CD14-positive monocyte (primary cell): ENCODE results near the gene PHRF1. TPM values are rescaled to one million over a fixed set of nuclear protein-coding genes. Genes with fewer than 3 reads are reported as not detected.

Experiments used
- DNase-seq, 3 donors: peaks; one replicate each; pipeline ENCODE4 v3.0.0-alpha.2; 2011 to 2022
- H2AFZ ChIP-seq: 2 replicates; pipeline ENCODE4 v1.6.0; 2012; ENCODE audit warnings: mild to moderate bottlenecking, low read depth, low read length, inconsistent platforms; ENCODE audit not compliant: insufficient read depth, poor library complexity, severe bottlenecking
- H3K27ac ChIP-seq, 2 donors: 1 replicate in 1 of 2; 2 replicates in 1 of 2; pipeline ENCODE4 v1.5.1; 2012 to 2013; ENCODE audit warnings: low read length in 2 of 2, control low read depth in 1 of 2, inconsistent platforms in 1 of 2, low read depth in 1 of 2, mild to moderate bottlenecking in 1 of 2
- H3K27me3 ChIP-seq, 2 donors: one replicate each; pipeline versions ENCODE4 v1.6.0 to v1.6.1; 2011 to 2013; ENCODE audit warnings: low read length in 2 of 2; ENCODE audit not compliant: control insufficient read depth in 2 of 2, insufficient read depth in 2 of 2
- H3K36me3 ChIP-seq, 2 donors: replicated peaks in 1 of 2; 1 replicate in 1 of 2; 2 replicates in 1 of 2; pipeline versions ENCODE4 v1.5.1 to v1.6.1; 2012 to 2013; ENCODE audit warnings: low read length in 2 of 2, control low read depth in 1 of 2, inconsistent platforms in 1 of 2, mild to moderate bottlenecking in 1 of 2; ENCODE audit not compliant: insufficient read depth in 2 of 2, control insufficient read depth in 1 of 2
- H3K4me1 ChIP-seq, 2 donors: 1 replicate in 1 of 2; 2 replicates in 1 of 2; pipeline versions ENCODE4 v1.5.1 to v1.6.1; 2012 to 2013; ENCODE audit warnings: low read length in 2 of 2, control low read depth in 1 of 2, inconsistent platforms in 1 of 2, mild to moderate bottlenecking in 1 of 2, moderate library complexity in 1 of 2; ENCODE audit not compliant: insufficient read depth in 2 of 2, control insufficient read depth in 1 of 2
- H3K4me2 ChIP-seq: replicated peaks from 2 replicates; pipeline ENCODE3; 2012; ENCODE audit warnings: low read length, moderate library complexity, mild to moderate bottlenecking; ENCODE audit not compliant: poor library complexity, severe bottlenecking; ENCODE audit errors: extremely low read depth
- H3K4me3 ChIP-seq, 3 experiments: fragments of 200-600 bp in 1 of 3; sonication (generic) in 1 of 3; replicated peaks in 1 of 3; 1 replicate in 2 of 3; 2 replicates in 1 of 3; pipeline ENCODE4 v1.5.1; 2011 to 2013; ENCODE audit warnings: low read length in 3 of 3, mild to moderate bottlenecking in 3 of 3, control low read depth in 2 of 3, low read depth in 2 of 3, inconsistent platforms in 1 of 3, moderate library complexity in 1 of 3
- H3K79me2 ChIP-seq: 2 replicates; pipeline ENCODE4 v1.6.0; 2012; ENCODE audit warnings: mild to moderate bottlenecking, control low read depth, inconsistent platforms, low read length, moderate library complexity; ENCODE audit not compliant: insufficient read depth
- H3K9ac ChIP-seq: 2 replicates; pipeline ENCODE4 v1.6.0; 2017; ENCODE audit warnings: low read length, mild to moderate bottlenecking; ENCODE audit not compliant: insufficient read depth, poor library complexity, severe bottlenecking
- H3K9me3 ChIP-seq, 2 donors: replicated peaks in 1 of 2; 1 replicate in 1 of 2; 2 replicates in 1 of 2; pipeline versions ENCODE4 v1.5.1 to v1.6.1; 2012 to 2013; ENCODE audit warnings: low read length in 2 of 2, control low read depth in 1 of 2; ENCODE audit not compliant: control insufficient read depth in 1 of 2, insufficient read depth in 1 of 2
- H4K20me1 ChIP-seq: 2 replicates; pipeline ENCODE4 v1.6.0; 2012; ENCODE audit warnings: mild to moderate bottlenecking, low read length, control low read depth, moderate library complexity; ENCODE audit not compliant: insufficient read depth
- H3K27ac Mint-ChIP-seq, 7 donors: one replicate each; pipeline ENCODE4 v1.8.0; 2020; ENCODE audit warnings: mild to moderate bottlenecking in 7 of 7, mixed read lengths in 7 of 7, moderate library complexity in 6 of 7, inconsistent platforms in 2 of 7
- H3K27me3 Mint-ChIP-seq, 3 donors: one replicate each; pipeline ENCODE4 v1.8.0; 2021 to 2022; ENCODE audit warnings: low read depth in 3 of 3, mild to moderate bottlenecking in 3 of 3, mixed read lengths in 3 of 3, moderate library complexity in 3 of 3, inconsistent platforms in 1 of 3
- H3K36me3 Mint-ChIP-seq, 2 donors: one replicate each; pipeline ENCODE4 v1.8.0; 2020; ENCODE audit warnings: mixed read lengths in 2 of 2, inconsistent platforms in 1 of 2, mild to moderate bottlenecking in 1 of 2
- H3K4me1 Mint-ChIP-seq: one replicate; pipeline ENCODE4 v1.8.0; 2020; ENCODE audit warnings: mild to moderate bottlenecking, mixed read lengths
- H3K4me3 Mint-ChIP-seq, 2 donors: one replicate each; pipeline ENCODE4 v1.8.0; 2020; ENCODE audit warnings: mild to moderate bottlenecking in 2 of 2, mixed read lengths in 2 of 2, moderate library complexity in 1 of 2
- H3K9me3 Mint-ChIP-seq, 7 donors: one replicate each; pipeline ENCODE4 v1.8.0; 2020 to 2022; ENCODE audit warnings: mixed read lengths in 7 of 7, mild to moderate bottlenecking in 6 of 7, moderate library complexity in 6 of 7, inconsistent platforms in 2 of 7
- WGBS: methylation state at CpG from one replicate; pipeline ENCODE4 v1.1.5; 2013; ENCODE audit warnings: missing lambda C conversion rate; ENCODE audit not compliant: insufficient coverage; 5-methylcytosine and 5-hydroxymethylcytosine counted together
- intact Hi-C, 2 donors: fragments of 100-400 bp; cut with micrococcal nuclease; formaldehyde crosslinking; loops; one replicate each; pipeline versions ENCODE4 v1.15.0 to v1.15.1; 2023
- polyA plus RNA-seq, 3 donors: library from polyadenylated mRNA; depleted of rRNA in 1 of 3; unstranded in 2 of 3; stranded (reverse) in 1 of 3; fragments of 300-500 nt in 2 of 3; fragments of >200 nt in 1 of 3; fragmentation: Illumina TruSeq in 2 of 3; gene quantifications; 1 replicate in 2 of 3; 2 replicates in 1 of 3; pipeline ENCODE4 v1.2.3, GENCODE V29; 2012 to 2021
- TF ChIP-seq, protein P1 (sequence below): fragments of 200-600 bp; IDR thresholded peaks from one replicate; pipeline ENCODE4 v1.8.0; 2022; ENCODE audit warnings: antibody characterized with exemption, mild to moderate bottlenecking

PHRF1 gene
- polyA plus RNA-seq, 3 donors = 1.3 to 11.1 (median 3.3) TPM

DNA sequence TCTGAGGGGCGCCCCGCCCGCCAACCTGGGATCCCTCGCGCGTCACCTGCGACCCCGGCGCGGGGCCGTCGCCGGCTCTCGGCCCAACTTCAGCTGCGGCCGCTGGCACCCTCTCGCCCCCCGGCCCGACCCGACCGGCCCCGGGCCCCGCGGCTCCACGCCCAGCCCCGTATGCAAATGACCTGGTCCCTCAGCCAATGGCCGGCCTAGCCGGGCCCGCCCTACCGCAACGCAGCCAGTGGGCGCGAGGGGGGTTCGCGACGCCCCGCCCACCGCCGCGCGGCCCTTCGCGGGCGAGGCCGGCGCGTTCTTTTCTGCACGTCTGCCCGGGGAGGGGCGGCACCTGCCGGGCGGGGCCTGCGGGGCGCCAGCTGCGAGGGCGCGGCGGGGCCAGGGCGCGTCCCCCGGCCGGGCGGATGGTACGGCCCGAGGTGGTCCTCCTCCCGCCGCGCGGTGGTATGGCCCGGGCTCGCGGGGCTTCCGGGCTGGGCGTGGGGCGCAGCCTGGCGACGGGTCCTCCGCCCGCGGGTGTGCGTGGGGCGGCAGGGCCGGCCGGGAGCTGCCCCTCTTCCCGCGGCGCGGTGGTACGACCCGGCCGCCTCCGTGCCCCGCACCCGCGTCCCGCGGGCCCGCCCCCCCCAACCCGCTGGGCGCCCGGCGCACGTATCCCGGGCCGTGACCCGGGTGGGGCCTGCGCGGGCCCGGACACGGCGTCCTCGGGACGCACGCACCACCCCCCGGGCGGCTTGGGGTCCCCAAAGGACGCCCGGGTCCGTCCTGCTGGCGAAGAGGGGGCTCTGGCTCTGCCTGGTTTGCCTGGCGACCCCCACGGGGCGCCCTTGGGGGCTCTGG is 7.7 kb upstream of the PHRF1 start:
- peak overlapping the region; percentile 25 to 73 (median 31) for H3K4me3 ChIP-seq
- H3K4me2 ChIP-seq = peak overlapping the region; percentile 89
- intact Hi-C loops = no loop called here
- H3K9ac ChIP-seq = peak overlapping the region; percentile 46
- under 1% methylated on average over 123 of the region's 123 CpGs for WGBS
- peak overlapping the region; percentile 79 to 85 for H3K4me3 Mint-ChIP-seq
- H2AFZ ChIP-seq = peak overlapping the region; percentile 79
- TF ChIP-seq, protein P1, sequence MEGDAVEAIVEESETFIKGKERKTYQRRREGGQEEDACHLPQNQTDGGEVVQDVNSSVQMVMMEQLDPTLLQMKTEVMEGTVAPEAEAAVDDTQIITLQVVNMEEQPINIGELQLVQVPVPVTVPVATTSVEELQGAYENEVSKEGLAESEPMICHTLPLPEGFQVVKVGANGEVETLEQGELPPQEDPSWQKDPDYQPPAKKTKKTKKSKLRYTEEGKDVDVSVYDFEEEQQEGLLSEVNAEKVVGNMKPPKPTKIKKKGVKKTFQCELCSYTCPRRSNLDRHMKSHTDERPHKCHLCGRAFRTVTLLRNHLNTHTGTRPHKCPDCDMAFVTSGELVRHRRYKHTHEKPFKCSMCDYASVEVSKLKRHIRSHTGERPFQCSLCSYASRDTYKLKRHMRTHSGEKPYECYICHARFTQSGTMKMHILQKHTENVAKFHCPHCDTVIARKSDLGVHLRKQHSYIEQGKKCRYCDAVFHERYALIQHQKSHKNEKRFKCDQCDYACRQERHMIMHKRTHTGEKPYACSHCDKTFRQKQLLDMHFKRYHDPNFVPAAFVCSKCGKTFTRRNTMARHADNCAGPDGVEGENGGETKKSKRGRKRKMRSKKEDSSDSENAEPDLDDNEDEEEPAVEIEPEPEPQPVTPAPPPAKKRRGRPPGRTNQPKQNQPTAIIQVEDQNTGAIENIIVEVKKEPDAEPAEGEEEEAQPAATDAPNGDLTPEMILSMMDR = no peak
- peaks cover 8% of the 10 kb centered on the region for H3K4me1 Mint-ChIP-seq
- H3K27ac ChIP-seq = no peak overlapping the region
- H3K9me3 ChIP-seq = no peaks in the 10 kb centered on the region
- H3K9me3 Mint-ChIP-seq = peaks cover 0 to 13% (median 0%) of the 10 kb centered on the region in 7 donors
- peaks cover 5% of the 10 kb centered on the region for H4K20me1 ChIP-seq
- peaks cover 0 to 6% of the 10 kb centered on the region in 2 donors for H3K36me3 ChIP-seq
- no peak overlapping the region for H3K27ac Mint-ChIP-seq
- H3K4me1 ChIP-seq = peaks cover 9 to 19% of the 10 kb centered on the region in 2 donors
- H3K79me2 ChIP-seq = no peaks in the 10 kb centered on the region
- H3K27me3 ChIP-seq = peaks cover 0 to 35% of the 10 kb centered on the region in 2 donors
- peak; percentile 78 to 88 (median 88) for DNase-seq
- peaks cover 24 to 56% (median 50%) of the 10 kb centered on the region in 3 donors for H3K27me3 Mint-ChIP-seq
- H3K36me3 Mint-ChIP-seq = peaks cover 4 to 10% of the 10 kb centered on the region in 2 donors

DNA sequence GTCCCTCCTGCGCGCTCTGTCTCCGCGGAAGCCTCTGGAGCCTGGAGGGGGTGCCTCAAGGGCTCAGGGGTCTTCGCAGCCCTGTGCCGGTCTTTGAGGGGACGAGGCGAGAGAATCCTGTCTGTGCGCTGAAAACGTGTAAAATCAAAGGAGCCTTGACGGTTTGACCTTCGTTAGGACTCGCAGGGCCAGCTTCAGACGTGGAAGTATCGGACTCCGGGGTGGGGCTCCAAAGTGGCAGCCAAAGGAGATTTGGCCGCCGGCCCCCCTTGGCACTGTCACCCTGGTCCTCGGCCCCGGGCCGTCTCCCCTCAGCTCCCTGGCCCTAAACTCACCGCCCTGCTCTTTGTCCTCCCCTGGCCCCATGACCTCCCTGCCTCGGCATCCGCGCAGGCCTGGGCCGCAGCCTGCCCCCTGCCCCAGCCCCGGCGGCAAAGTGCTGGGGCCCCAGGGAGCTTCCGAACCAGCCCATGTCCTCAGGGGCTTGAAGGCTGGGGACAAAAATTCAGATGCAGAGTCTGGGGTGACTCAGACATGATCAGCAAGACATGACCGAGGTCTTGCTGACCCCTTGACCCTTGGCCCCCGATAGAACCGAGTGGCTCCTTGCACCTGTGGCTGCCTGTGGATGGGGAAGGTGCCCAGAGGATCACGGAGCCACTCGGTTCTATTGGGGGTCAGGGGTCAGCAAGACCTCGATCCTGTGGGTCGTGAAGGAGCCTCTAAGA is 6.9 kb upstream of the PHRF1 start:
- peak overlapping the region; percentile 25 to 73 (median 31) for H3K4me3 ChIP-seq
- H3K9ac ChIP-seq = peak overlapping the region; percentile 46
- TF ChIP-seq, protein P1 = no peak
- H2AFZ ChIP-seq = peak overlapping the region; percentile 79
- no peak for DNase-seq
- no peaks in the 10 kb centered on the region for H3K36me3 ChIP-seq
- peaks cover 28 to 62% (median 55%) of the 10 kb centered on the region in 3 donors for H3K27me3 Mint-ChIP-seq
- H3K9me3 Mint-ChIP-seq = peaks cover 0 to 13% (median 0%) of the 10 kb centered on the region in 7 donors
- no peaks in the 10 kb centered on the region for H3K79me2 ChIP-seq
- H3K27ac Mint-ChIP-seq = peak overlapping the region in 2 of 7 donors; percentile 41 to 72
- intact Hi-C loops = no loop called here
- H3K9me3 ChIP-seq = no peaks in the 10 kb centered on the region
- WGBS = 45% methylated on average over 36 of the region's 36 CpGs
- peaks cover 2 to 3% of the 10 kb centered on the region in 2 donors for H3K36me3 Mint-ChIP-seq
- no peaks in the 10 kb centered on the region for H4K20me1 ChIP-seq
- H3K4me2 ChIP-seq = peak overlapping the region; percentile 89
- peak overlapping the region; percentile 79 to 85 for H3K4me3 Mint-ChIP-seq
- H3K27ac ChIP-seq = no peak overlapping the region
- peaks cover 9 to 19% of the 10 kb centered on the region in 2 donors for H3K4me1 ChIP-seq
- peaks cover 8% of the 10 kb centered on the region for H3K4me1 Mint-ChIP-seq
- H3K27me3 ChIP-seq = peaks cover 2 to 41% of the 10 kb centered on the region in 2 donors
